SK-N-MC (cell line): Measurements from ENCODE around the gene TAS2R16.

Source experiments
- EZH2 ChIP-seq: fragments of 200-600 bp; sonication (generic); IDR thresholded peaks from one replicate; pipeline ENCODE4 v1.6.1; 2017; ENCODE audit warnings: antibody characterized with exemption
- POLR2AphosphoS5 ChIP-seq: IDR thresholded peaks from 2 replicates; pipeline ENCODE4 v1.6.1; 2012; ENCODE audit warnings: mild to moderate bottlenecking, low read depth, low read length, borderline replicate concordance

GRCh38 chr7:122951006-122951405, 44.5 kb downstream of the TAS2R16 start:
- TF ChIP-seq EZH2 (no peak), POLR2AphosphoS5 (no peak)
